GM23338 (cell line): Measurements from ENCODE around the gene SH3TC1.

Source experiments
- CREB1 ChIP-seq: fragments of 250-450 bp; sonication (Bioruptor Pico); IDR thresholded peaks from 2 replicates; pipeline ENCODE4 v1.5.0; 2020; ENCODE audit warnings: low read depth, mild to moderate bottlenecking, moderate library complexity
- EZH2 ChIP-seq: fragments of 200-600 bp; sonication (generic); IDR thresholded peaks from one replicate; pipeline ENCODE4 v1.8.0; 2017; ENCODE audit warnings: antibody characterized with exemption, mild to moderate bottlenecking, low read depth; ENCODE audit not compliant: unreplicated experiment
- EZH2phosphoT487 ChIP-seq: fragments of 200-600 bp; sonication (generic); IDR thresholded peaks from one replicate; pipeline ENCODE4 v1.8.1; 2018; ENCODE audit warnings: antibody characterized with exemption; ENCODE audit not compliant: unreplicated experiment
- JUNB ChIP-seq: IDR thresholded peaks from one replicate; pipeline ENCODE4 v1.6.1; 2016; ENCODE audit warnings: antibody characterized with exemption; ENCODE audit not compliant: unreplicated experiment
- NANOG ChIP-seq: IDR thresholded peaks from 2 replicates; pipeline ENCODE4 v1.6.1; 2016; ENCODE audit warnings: antibody characterized with exemption, borderline replicate concordance
- POLR2AphosphoS5 ChIP-seq: IDR thresholded peaks from 2 replicates; pipeline ENCODE4 v1.6.1; 2016; ENCODE audit warnings: antibody characterized with exemption, low read depth
- STAT1 ChIP-seq: IDR thresholded peaks from one replicate; pipeline ENCODE4 v1.6.1; 2016; ENCODE audit warnings: antibody characterized with exemption; ENCODE audit not compliant: unreplicated experiment
- ZNF331 ChIP-seq: fragments of 250-450 bp; sonication (Bioruptor Pico); IDR thresholded peaks from 2 replicates; pipeline ENCODE4 v1.5.0; 2020; ENCODE audit warnings: low read depth, mild to moderate bottlenecking, moderate library complexity
- TF ChIP-seq, protein P1 (sequence below), 2 experiments: fragments of 200-600 bp in 1 of 2; sonication (generic) in 1 of 2; conservative IDR thresholded peaks; 2 replicates each; pipeline versions ENCODE4 v1.5.1 to v1.6.1; 2016 to 2017; ENCODE audit warnings: antibody characterized with exemption in 2 of 2, low read depth in 2 of 2, mild to moderate bottlenecking in 2 of 2, moderate library complexity in 1 of 2
- TF ChIP-seq, protein P2 (sequence below): fragments of 250-450 bp; sonication (Bioruptor Pico); IDR thresholded peaks from 2 replicates; pipeline ENCODE4 v1.5.0; 2020; ENCODE audit warnings: mild to moderate bottlenecking, moderate library complexity
- TF ChIP-seq, protein P3 (sequence below): IDR thresholded peaks from one replicate; pipeline ENCODE4 v1.6.1; 2018; ENCODE audit warnings: antibody characterized with exemption; ENCODE audit not compliant: unreplicated experiment
- TF ChIP-seq, protein P4 (sequence below): IDR thresholded peaks from 2 replicates; pipeline ENCODE4 v1.6.1; 2016; ENCODE audit warnings: antibody characterized with exemption

DNA sequence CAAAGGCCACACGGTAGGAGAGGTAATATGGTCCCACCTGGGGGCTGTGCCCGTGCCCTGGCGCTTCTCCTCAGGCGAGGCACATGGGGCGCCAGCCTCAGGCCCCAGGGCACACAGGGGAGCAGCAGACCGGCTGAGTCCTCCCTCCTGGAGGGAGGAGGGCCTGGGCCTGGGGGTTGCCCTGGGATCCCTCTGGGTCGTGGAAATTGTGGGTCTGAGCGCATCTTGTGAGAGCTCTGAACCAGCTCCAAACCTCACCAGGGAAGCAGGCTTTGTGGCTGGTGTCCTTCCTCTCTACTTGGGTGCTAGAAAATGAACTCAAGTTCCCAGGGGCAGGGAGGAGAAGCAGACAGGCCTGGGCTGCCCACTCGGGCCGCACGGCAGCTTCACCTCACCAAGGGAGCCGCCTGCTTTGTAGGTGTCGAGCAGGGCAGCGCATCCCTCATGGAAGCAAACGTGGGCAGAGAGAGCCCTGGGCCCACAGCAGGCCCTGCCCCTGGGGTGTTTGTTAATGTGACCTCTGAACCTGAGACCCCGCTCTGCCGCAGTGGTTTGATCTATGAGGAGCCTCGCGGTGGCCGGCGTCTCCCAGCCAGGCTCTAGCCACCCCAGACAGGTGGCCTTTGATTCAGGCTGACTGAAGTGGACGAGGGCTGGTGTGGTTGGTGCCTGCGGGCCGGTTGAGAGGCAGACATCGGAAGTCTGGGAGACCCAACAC, 81.2 kb downstream of the SH3TC1 start:
- TF ChIP-seq, protein P1, sequence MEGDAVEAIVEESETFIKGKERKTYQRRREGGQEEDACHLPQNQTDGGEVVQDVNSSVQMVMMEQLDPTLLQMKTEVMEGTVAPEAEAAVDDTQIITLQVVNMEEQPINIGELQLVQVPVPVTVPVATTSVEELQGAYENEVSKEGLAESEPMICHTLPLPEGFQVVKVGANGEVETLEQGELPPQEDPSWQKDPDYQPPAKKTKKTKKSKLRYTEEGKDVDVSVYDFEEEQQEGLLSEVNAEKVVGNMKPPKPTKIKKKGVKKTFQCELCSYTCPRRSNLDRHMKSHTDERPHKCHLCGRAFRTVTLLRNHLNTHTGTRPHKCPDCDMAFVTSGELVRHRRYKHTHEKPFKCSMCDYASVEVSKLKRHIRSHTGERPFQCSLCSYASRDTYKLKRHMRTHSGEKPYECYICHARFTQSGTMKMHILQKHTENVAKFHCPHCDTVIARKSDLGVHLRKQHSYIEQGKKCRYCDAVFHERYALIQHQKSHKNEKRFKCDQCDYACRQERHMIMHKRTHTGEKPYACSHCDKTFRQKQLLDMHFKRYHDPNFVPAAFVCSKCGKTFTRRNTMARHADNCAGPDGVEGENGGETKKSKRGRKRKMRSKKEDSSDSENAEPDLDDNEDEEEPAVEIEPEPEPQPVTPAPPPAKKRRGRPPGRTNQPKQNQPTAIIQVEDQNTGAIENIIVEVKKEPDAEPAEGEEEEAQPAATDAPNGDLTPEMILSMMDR (conservative IDR thresholded peaks at IDR 0.05; ENCODE audit: low read depth in 2 of 2), result no peak
- TF ChIP-seq, protein P2, sequence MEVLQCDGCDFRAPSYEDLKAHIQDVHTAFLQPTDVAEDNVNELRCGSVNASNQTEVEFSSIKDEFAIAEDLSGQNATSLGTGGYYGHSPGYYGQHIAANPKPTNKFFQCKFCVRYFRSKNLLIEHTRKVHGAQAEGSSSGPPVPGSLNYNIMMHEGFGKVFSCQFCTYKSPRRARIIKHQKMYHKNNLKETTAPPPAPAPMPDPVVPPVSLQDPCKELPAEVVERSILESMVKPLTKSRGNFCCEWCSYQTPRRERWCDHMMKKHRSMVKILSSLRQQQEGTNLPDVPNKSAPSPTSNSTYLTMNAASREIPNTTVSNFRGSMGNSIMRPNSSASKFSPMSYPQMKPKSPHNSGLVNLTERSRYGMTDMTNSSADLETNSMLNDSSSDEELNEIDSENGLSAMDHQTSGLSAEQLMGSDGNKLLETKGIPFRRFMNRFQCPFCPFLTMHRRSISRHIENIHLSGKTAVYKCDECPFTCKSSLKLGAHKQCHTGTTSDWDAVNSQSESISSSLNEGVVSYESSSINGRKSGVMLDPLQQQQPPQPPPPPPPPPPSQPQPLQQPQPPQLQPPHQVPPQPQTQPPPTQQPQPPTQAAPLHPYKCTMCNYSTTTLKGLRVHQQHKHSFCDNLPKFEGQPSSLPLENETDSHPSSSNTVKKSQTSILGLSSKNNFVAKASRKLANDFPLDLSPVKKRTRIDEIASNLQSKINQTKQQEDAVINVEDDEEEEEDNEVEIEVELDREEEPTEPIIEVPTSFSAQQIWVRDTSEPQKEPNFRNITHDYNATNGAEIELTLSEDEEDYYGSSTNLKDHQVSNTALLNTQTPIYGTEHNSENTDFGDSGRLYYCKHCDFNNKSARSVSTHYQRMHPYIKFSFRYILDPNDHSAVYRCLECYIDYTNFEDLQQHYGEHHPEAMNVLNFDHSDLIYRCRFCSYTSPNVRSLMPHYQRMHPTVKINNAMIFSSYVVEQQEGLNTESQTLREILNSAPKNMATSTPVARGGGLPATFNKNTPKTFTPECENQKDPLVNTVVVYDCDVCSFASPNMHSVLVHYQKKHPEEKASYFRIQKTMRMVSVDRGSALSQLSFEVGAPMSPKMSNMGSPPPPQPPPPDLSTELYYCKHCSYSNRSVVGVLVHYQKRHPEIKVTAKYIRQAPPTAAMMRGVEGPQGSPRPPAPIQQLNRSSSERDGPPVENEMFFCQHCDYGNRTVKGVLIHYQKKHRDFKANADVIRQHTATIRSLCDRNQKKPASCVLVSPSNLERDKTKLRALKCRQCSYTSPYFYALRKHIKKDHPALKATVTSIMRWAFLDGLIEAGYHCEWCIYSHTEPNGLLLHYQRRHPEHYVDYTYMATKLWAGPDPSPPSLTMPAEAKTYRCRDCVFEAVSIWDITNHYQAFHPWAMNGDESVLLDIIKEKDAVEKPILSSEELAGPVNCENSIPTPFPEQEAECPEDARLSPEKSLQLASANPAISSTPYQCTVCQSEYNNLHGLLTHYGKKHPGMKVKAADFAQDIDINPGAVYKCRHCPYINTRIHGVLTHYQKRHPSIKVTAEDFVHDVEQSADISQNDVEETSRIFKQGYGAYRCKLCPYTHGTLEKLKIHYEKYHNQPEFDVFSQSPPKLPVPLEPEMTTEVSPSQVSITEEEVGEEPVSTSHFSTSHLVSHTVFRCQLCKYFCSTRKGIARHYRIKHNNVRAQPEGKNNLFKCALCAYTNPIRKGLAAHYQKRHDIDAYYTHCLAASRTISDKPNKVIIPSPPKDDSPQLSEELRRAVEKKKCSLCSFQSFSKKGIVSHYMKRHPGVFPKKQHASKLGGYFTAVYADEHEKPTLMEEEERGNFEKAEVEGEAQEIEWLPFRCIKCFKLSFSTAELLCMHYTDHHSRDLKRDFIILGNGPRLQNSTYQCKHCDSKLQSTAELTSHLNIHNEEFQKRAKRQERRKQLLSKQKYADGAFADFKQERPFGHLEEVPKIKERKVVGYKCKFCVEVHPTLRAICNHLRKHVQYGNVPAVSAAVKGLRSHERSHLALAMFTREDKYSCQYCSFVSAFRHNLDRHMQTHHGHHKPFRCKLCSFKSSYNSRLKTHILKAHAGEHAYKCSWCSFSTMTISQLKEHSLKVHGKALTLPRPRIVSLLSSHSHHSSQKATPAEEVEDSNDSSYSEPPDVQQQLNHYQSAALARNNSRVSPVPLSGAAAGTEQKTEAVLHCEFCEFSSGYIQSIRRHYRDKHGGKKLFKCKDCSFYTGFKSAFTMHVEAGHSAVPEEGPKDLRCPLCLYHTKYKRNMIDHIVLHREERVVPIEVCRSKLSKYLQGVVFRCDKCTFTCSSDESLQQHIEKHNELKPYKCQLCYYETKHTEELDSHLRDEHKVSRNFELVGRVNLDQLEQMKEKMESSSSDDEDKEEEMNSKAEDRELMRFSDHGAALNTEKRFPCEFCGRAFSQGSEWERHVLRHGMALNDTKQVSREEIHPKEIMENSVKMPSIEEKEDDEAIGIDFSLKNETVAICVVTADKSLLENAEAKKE (CRISPR knock-in tag), result no peak
- no peak for TF ChIP-seq CREB1 (CRISPR knock-in tag)
- TF ChIP-seq POLR2AphosphoS5, result no peak
- no peak for TF ChIP-seq NANOG
- no peak for TF ChIP-seq EZH2phosphoT487
- no peak for TF ChIP-seq EZH2
- TF ChIP-seq, protein P3, sequence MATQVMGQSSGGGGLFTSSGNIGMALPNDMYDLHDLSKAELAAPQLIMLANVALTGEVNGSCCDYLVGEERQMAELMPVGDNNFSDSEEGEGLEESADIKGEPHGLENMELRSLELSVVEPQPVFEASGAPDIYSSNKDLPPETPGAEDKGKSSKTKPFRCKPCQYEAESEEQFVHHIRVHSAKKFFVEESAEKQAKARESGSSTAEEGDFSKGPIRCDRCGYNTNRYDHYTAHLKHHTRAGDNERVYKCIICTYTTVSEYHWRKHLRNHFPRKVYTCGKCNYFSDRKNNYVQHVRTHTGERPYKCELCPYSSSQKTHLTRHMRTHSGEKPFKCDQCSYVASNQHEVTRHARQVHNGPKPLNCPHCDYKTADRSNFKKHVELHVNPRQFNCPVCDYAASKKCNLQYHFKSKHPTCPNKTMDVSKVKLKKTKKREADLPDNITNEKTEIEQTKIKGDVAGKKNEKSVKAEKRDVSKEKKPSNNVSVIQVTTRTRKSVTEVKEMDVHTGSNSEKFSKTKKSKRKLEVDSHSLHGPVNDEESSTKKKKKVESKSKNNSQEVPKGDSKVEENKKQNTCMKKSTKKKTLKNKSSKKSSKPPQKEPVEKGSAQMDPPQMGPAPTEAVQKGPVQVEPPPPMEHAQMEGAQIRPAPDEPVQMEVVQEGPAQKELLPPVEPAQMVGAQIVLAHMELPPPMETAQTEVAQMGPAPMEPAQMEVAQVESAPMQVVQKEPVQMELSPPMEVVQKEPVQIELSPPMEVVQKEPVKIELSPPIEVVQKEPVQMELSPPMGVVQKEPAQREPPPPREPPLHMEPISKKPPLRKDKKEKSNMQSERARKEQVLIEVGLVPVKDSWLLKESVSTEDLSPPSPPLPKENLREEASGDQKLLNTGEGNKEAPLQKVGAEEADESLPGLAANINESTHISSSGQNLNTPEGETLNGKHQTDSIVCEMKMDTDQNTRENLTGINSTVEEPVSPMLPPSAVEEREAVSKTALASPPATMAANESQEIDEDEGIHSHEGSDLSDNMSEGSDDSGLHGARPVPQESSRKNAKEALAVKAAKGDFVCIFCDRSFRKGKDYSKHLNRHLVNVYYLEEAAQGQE, result no peak
- no peak for TF ChIP-seq JUNB
- TF ChIP-seq, protein P4, sequence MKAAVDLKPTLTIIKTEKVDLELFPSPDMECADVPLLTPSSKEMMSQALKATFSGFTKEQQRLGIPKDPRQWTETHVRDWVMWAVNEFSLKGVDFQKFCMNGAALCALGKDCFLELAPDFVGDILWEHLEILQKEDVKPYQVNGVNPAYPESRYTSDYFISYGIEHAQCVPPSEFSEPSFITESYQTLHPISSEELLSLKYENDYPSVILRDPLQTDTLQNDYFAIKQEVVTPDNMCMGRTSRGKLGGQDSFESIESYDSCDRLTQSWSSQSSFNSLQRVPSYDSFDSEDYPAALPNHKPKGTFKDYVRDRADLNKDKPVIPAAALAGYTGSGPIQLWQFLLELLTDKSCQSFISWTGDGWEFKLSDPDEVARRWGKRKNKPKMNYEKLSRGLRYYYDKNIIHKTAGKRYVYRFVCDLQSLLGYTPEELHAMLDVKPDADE, result no peak
- TF ChIP-seq STAT1, result no peak
- no peak for TF ChIP-seq ZNF331 (CRISPR knock-in tag)
